IgD-negative memory B cell (primary cell): ENCODE measurements around the gene ADGRD1. TPM values are rescaled to one million over a fixed set of nuclear protein-coding genes. Genes with fewer than 3 reads are reported as not detected.

Source experiments
- H3K27ac Mint-ChIP-seq, 3 donors: one replicate each; pipeline ENCODE4 v1.8.0; 2020 to 2022; ENCODE audit warnings: mild to moderate bottlenecking in 3 of 3, mixed read lengths in 3 of 3, moderate library complexity in 1 of 3
- H3K27me3 Mint-ChIP-seq: one replicate; pipeline ENCODE4 v1.8.0; 2021; ENCODE audit warnings: mixed read lengths
- H3K36me3 Mint-ChIP-seq: one replicate; pipeline ENCODE4 v1.8.0; 2020; ENCODE audit warnings: mild to moderate bottlenecking, mixed read lengths
- H3K4me1 Mint-ChIP-seq, 3 donors: one replicate each; pipeline ENCODE4 v1.8.0; 2020 to 2022; ENCODE audit warnings: mixed read lengths in 3 of 3, mild to moderate bottlenecking in 1 of 3
- H3K4me3 Mint-ChIP-seq, 4 donors: one replicate each; pipeline ENCODE4 v1.8.0; 2020 to 2022; ENCODE audit warnings: mild to moderate bottlenecking in 4 of 4, mixed read lengths in 4 of 4, moderate library complexity in 3 of 4
- H3K9me3 Mint-ChIP-seq, 3 donors: one replicate each; pipeline ENCODE4 v1.8.0; 2020 to 2021; ENCODE audit warnings: mixed read lengths in 3 of 3, mild to moderate bottlenecking in 1 of 3
- polyA plus RNA-seq: library from polyadenylated mRNA; unstranded; fragments of 300-500 nt; fragmentation: Illumina TruSeq; gene quantifications from one replicate; pipeline ENCODE4 v1.2.3, GENCODE V29; 2021

Gene ADGRD1
- polyA plus RNA-seq, 1 donor from 2014 or later, result 0.50 TPM

GRCh38 chr12:131007740-131008117 is 54.0 kb downstream of the ADGRD1 start:
- Mint-ChIP-seq H3K27ac (no peak overlapping the region), H3K36me3 (no peaks in the 10 kb centered on the region), H3K27me3 (peaks cover 10% of the 10 kb centered on the region), H3K9me3 (no peaks in the 10 kb centered on the region), H3K4me1 (peaks cover 0 to 1% (median 0%) of the 10 kb centered on the region in 3 donors), H3K4me3 (no peak overlapping the region)

DNA sequence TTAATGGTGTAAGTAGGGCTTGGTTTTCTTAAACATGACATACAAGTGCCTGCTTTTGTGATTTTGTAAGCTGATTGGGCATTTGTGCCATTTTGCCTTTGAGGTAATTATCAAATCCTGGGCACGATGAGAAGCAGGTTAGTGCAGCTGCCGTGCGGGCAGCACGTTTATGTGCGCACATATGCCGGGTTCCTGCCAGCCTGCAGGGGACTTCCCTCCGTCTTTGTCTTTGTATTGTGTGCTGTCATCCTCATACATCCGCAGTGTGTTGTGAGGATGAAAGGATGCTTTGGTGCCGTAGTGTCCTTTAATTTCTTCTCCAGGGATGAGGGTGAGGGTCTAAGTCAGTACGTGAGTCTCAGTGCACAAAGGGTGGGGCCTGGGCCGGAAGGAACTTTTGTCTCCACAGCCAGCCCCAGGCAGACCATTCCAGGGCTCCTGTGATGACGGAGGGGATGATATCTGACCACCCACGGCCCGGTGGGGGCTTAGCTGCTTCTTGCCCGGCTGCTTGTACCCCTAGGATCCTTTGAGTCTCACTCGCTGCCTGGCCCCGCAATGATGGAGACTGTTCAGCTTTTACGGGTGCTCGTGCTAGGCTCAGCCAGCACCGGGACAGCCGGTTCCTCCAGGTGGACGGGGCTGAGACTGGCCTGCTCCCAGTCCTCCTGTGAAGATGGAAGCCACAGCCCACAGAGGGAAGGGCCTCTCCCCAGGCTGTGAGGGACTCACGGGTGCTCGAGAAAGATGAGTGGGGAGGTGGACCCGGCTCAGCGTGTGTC is 54.6 kb downstream of the ADGRD1 start:
- Mint-ChIP-seq H3K4me3 (no peak overlapping the region), H3K4me1 (peaks cover 0 to 1% (median 0%) of the 10 kb centered on the region in 3 donors), H3K27me3 (peaks cover 10% of the 10 kb centered on the region), H3K27ac (no peak overlapping the region), H3K36me3 (no peaks in the 10 kb centered on the region), H3K9me3 (no peaks in the 10 kb centered on the region)

- Mint-ChIP-seq H3K4me1 (peaks cover 0 to 1% (median 0%) of the 10 kb centered on the region in 3 donors), H3K27ac (no peak overlapping the region), H3K36me3 (no peaks in the 10 kb centered on the region), H3K9me3 (no peaks in the 10 kb centered on the region), H3K27me3 (peaks cover 8% of the 10 kb centered on the region), H3K4me3 (no peak overlapping the region)
These were observed 55.2 kb downstream of the ADGRD1 start for GRCh38 chr12:131008913-131009270.

GRCh38 chr12:131009595-131010395 is 56.1 kb downstream of the ADGRD1 start:
- Mint-ChIP-seq H3K27me3 (peaks cover 4% of the 10 kb centered on the region), H3K36me3 (no peaks in the 10 kb centered on the region), H3K27ac (no peak overlapping the region)

GRCh38 chr12:131010396-131011131 is 56.9 kb downstream of the ADGRD1 start:
- H3K4me3 Mint-ChIP-seq, result peak overlapping the region in 1 of 4 donors; percentile 39
- H3K36me3 Mint-ChIP-seq, result no peaks in the 10 kb centered on the region
- peaks cover 4% of the 10 kb centered on the region for H3K27me3 Mint-ChIP-seq
- H3K4me1 Mint-ChIP-seq, result peaks cover 0 to 1% (median 0%) of the 10 kb centered on the region in 3 donors
- no peak overlapping the region for H3K27ac Mint-ChIP-seq
- H3K9me3 Mint-ChIP-seq, result no peaks in the 10 kb centered on the region

More at GRCh38 chr12:131009595-131010395, 56.1 kb downstream of the ADGRD1 start:
- no peaks in the 10 kb centered on the region for H3K9me3 Mint-ChIP-seq
- peak overlapping the region in 1 of 4 donors; percentile 39 for H3K4me3 Mint-ChIP-seq
- H3K4me1 Mint-ChIP-seq, result peaks cover 0 to 1% (median 0%) of the 10 kb centered on the region in 3 donors

DNA sequence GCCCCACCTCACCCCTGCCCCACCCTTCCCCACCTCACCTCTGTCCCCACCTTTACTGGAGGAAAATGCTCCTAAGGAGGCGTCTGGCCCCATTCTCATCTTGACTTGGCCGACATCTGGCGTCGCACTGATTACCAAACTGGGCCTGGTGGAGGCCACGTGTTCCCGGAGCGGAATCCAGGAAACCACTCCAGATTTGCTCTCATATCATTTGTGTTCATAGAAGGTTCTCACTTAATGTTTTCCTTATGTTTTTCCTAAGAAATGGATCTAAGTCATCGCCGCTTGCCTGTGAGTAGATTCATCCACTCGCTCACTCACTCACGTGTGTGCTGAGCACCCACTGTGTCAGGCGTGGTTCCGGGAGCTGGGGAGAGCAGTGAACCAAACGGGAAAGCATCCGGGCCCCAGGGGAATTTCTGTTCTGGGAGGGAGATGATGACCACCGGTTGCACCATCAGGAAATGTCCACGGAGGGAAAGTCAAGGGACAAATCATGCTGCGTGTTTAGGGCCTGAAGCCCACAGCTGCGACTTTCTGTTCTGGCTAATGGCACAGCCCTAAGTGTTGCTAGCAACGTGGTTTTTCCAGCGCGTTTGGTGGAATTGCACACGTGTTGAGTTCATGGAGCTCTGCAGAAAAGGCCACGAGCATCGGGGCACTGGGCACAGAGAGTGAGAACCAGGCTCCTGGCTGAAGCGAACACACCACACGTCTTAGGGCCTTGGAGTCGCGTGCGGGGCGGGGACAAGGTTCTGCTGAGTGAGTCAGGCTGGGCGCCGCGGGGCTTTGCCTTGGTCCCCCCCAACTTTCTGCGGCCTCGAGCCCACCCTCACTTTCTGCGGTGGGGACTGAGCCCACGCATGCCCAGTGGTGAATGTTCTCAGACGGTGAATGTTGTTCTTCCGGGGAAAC is 57.7 kb downstream of the ADGRD1 start:
- no peak overlapping the region for H3K27ac Mint-ChIP-seq
- H3K4me1 Mint-ChIP-seq, result peaks cover 0 to 1% (median 0%) of the 10 kb centered on the region in 3 donors
- H3K27me3 Mint-ChIP-seq, result peaks cover 4% of the 10 kb centered on the region
- H3K36me3 Mint-ChIP-seq, result no peaks in the 10 kb centered on the region
- H3K9me3 Mint-ChIP-seq, result no peaks in the 10 kb centered on the region
- H3K4me3 Mint-ChIP-seq, result no peak overlapping the region

- Mint-ChIP-seq H3K4me1 (peaks cover 0 to 1% (median 0%) of the 10 kb centered on the region in 3 donors), H3K4me3 (no peak overlapping the region), H3K9me3 (no peaks in the 10 kb centered on the region), H3K27ac (no peak overlapping the region), H3K36me3 (no peaks in the 10 kb centered on the region), H3K27me3 (peaks cover 4% of the 10 kb centered on the region)
These were observed 58.8 kb downstream of the ADGRD1 start for GRCh38 chr12:131012279-131013069.

DNA sequence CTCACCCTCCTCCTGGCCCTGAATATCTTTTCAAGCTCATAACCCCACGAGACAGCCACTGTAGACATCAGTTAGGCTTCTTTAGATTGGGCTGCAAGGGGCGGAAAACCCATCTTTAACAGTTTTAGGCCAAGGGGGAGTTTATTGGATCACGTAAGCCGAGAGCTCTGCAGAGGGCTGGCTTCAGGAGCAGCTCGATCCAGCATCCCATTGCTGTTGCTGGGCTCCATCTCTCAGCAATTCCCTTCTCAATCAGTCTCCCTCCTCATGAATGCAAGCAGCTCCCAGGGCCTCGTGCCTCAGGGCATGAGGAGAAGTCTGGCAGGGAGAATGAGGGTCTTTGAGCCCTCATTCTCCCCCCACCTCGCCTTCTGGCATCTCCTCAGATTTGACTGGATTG is 59.4 kb downstream of the ADGRD1 start:
- Mint-ChIP-seq H3K4me3 (no peak overlapping the region), H3K9me3 (no peaks in the 10 kb centered on the region), H3K4me1 (peaks cover 0 to 1% (median 0%) of the 10 kb centered on the region in 3 donors), H3K36me3 (no peaks in the 10 kb centered on the region), H3K27me3 (peaks cover 4% of the 10 kb centered on the region), H3K27ac (peak overlapping the region in 1 of 3 donors; percentile 59)

GRCh38 chr12:131014343-131014742 is 60.6 kb downstream of the ADGRD1 start:
- Mint-ChIP-seq H3K4me1 (no peaks in the 10 kb centered on the region), H3K27ac (no peak overlapping the region), H3K36me3 (no peaks in the 10 kb centered on the region), H3K4me3 (no peak overlapping the region), H3K27me3 (peaks cover 4% of the 10 kb centered on the region), H3K9me3 (no peaks in the 10 kb centered on the region)

- Mint-ChIP-seq H3K36me3 (no peaks in the 10 kb centered on the region), H3K4me1 (no peaks in the 10 kb centered on the region), H3K9me3 (no peaks in the 10 kb centered on the region), H3K4me3 (no peak overlapping the region), H3K27me3 (peaks cover 2% of the 10 kb centered on the region), H3K27ac (peak overlapping the region in 1 of 3 donors; percentile 63)
These were observed 62.1 kb downstream of the ADGRD1 start for GRCh38 chr12:131015581-131016337.

DNA sequence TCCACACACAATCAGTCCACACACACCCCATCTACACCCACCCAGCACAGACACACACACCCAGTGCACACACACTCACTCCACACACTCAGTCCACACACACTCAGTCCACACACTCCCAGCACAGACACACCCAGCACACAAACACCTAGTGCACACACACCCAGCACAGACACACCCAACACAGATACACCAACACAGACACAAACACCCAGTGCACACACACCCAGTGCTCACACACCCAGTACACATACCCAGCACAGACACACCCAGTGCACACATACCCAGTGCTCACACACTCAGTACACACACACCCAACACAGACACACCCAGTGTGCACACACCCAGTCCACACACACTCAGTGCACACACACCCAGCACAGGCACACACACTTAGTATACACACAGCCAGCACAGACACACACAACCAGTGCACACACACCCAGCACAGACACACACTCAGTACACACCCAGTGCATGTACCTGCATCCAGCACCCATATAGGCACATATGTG is 63.8 kb downstream of the ADGRD1 start:
- H3K4me3 Mint-ChIP-seq, result no peak overlapping the region
- H3K36me3 Mint-ChIP-seq, result no peaks in the 10 kb centered on the region
- peaks cover 3% of the 10 kb centered on the region for H3K27me3 Mint-ChIP-seq
- no peaks in the 10 kb centered on the region for H3K4me1 Mint-ChIP-seq
- H3K27ac Mint-ChIP-seq, result no peak overlapping the region
- no peaks in the 10 kb centered on the region for H3K9me3 Mint-ChIP-seq

- Mint-ChIP-seq H3K9me3 (no peaks in the 10 kb centered on the region), H3K4me3 (no peak overlapping the region), H3K27ac (no peak overlapping the region), H3K4me1 (no peaks in the 10 kb centered on the region), H3K36me3 (no peaks in the 10 kb centered on the region), H3K27me3 (peaks cover 3% of the 10 kb centered on the region)
These were observed 64.4 kb downstream of the ADGRD1 start for GRCh38 chr12:131018019-131018620.
